H9 (cell line): Measurements from ENCODE around the gene PTK6. TPM values are rescaled to one million over a fixed set of nuclear protein-coding genes. Genes with fewer than 3 reads are reported as not detected.

Experiments used
- DNase-seq: peaks from one replicate; pipeline ENCODE4 v3.0.0-alpha.2; 2017
- H2AFZ ChIP-seq: one replicate; pipeline ENCODE4 v1.6.1; 2013; ENCODE audit warnings: mild to moderate bottlenecking, low read length, control low read depth, moderate library complexity
- H2AK5ac ChIP-seq: 2 replicates; pipeline ENCODE4 v1.6.1; 2013; ENCODE audit warnings: low read length, control low read depth, mixed read lengths; ENCODE audit not compliant: insufficient read length
- H2BK120ac ChIP-seq: one replicate; pipeline ENCODE4 v1.6.1; 2013; ENCODE audit warnings: low read depth, mild to moderate bottlenecking, low read length, control low read depth, inconsistent platforms; ENCODE audit not compliant: poor library complexity, severe bottlenecking
- H2BK12ac ChIP-seq: 2 replicates; pipeline ENCODE4 v1.6.1; 2013; ENCODE audit warnings: low read length, control low read depth, mixed read lengths, low read depth; ENCODE audit not compliant: insufficient read length
- H2BK15ac ChIP-seq: 2 replicates; pipeline ENCODE4 v1.6.1; 2013; ENCODE audit warnings: low read depth, low read length, control low read depth
- H2BK20ac ChIP-seq: one replicate; pipeline ENCODE4 v1.6.1; 2013; ENCODE audit warnings: low read depth, mild to moderate bottlenecking, low read length, control low read depth, inconsistent platforms; ENCODE audit not compliant: poor library complexity, severe bottlenecking
- H2BK5ac ChIP-seq: 2 replicates; pipeline ENCODE4 v1.6.1; 2013; ENCODE audit warnings: low read length, control low read depth, mixed read lengths; ENCODE audit not compliant: insufficient read length
- H3K14ac ChIP-seq: 2 replicates; pipeline ENCODE4 v1.6.1; 2013; ENCODE audit warnings: low read length, control low read depth; ENCODE audit not compliant: insufficient read depth
- H3K18ac ChIP-seq: 2 replicates; pipeline ENCODE4 v1.6.1; 2013; ENCODE audit warnings: low read depth, mild to moderate bottlenecking, mixed read lengths, low read length, control low read depth; ENCODE audit not compliant: insufficient read length
- H3K23ac ChIP-seq: 2 replicates; pipeline ENCODE4 v1.6.1; 2013; ENCODE audit warnings: low read length, control low read depth, mixed read lengths, low read depth; ENCODE audit not compliant: insufficient read length
- H3K23me2 ChIP-seq: 2 replicates; pipeline ENCODE4 v1.6.1; 2013; ENCODE audit warnings: low read depth, mild to moderate bottlenecking, mixed read lengths, low read length, control low read depth; ENCODE audit not compliant: insufficient read length, poor library complexity, severe bottlenecking
- H3K27ac ChIP-seq: 2 replicates; pipeline ENCODE4 v1.5.1; 2013; ENCODE audit warnings: low read length, control low read depth, mixed read lengths, low read depth; ENCODE audit not compliant: insufficient read length
- H3K27me3 ChIP-seq: 2 replicates; pipeline ENCODE4 v1.6.1; 2013; ENCODE audit warnings: low read length, control low read depth, inconsistent platforms; ENCODE audit not compliant: insufficient read depth
- H3K4ac ChIP-seq: 2 replicates; pipeline ENCODE4 v1.6.1; 2013; ENCODE audit warnings: low read depth, mild to moderate bottlenecking, control low read depth, inconsistent platforms, low read length, moderate library complexity
- H3K4me1 ChIP-seq: 2 replicates; pipeline ENCODE4 v1.6.1; 2013; ENCODE audit warnings: low read length, control low read depth, inconsistent platforms; ENCODE audit not compliant: insufficient read depth
- H3K4me2 ChIP-seq: 2 replicates; pipeline ENCODE4 v1.6.1; 2013; ENCODE audit warnings: low read length, control low read depth, mixed read lengths; ENCODE audit not compliant: insufficient read length, insufficient read depth
- H3K56ac ChIP-seq: 2 replicates; pipeline ENCODE4 v1.6.1; 2013; ENCODE audit warnings: low read depth, mild to moderate bottlenecking, mixed read lengths, low read length, control low read depth; ENCODE audit not compliant: insufficient read length
- H3K79me1 ChIP-seq: 2 replicates; pipeline ENCODE4 v1.6.1; 2013; ENCODE audit warnings: low read depth, mild to moderate bottlenecking, moderate library complexity, low read length, control low read depth, inconsistent platforms; ENCODE audit not compliant: insufficient read depth, poor library complexity, severe bottlenecking
- H3K79me2 ChIP-seq: 2 replicates; pipeline ENCODE4 v1.6.1; 2013; ENCODE audit warnings: low read length, control low read depth, inconsistent platforms; ENCODE audit not compliant: insufficient read depth
- H3K9ac ChIP-seq: 2 replicates; pipeline ENCODE4 v1.6.1; 2013; ENCODE audit warnings: low read length, control low read depth, mixed read lengths; ENCODE audit not compliant: insufficient read length; ENCODE audit errors: extremely low read depth
- H3K9me3 ChIP-seq: one replicate; pipeline ENCODE4 v1.6.1; 2013; ENCODE audit warnings: low read depth, low read length, inconsistent platforms; ENCODE audit not compliant: control insufficient read depth
- H3T11ph ChIP-seq: one replicate; pipeline ENCODE4 v1.6.1; 2013; ENCODE audit warnings: mild to moderate bottlenecking, low read length, control low read depth, inconsistent platforms
- H4K20me1 ChIP-seq: one replicate; pipeline ENCODE4 v1.6.1; 2013; ENCODE audit not compliant: control insufficient read depth, insufficient read length, insufficient read depth
- H4K5ac ChIP-seq: 2 replicates; pipeline ENCODE4 v1.6.1; 2013; ENCODE audit warnings: low read depth, mild to moderate bottlenecking, mixed read lengths, low read length, control low read depth; ENCODE audit not compliant: insufficient read length
- H4K8ac ChIP-seq: replicated peaks from 2 replicates; pipeline ENCODE4 v1.6.1; 2013; ENCODE audit warnings: low read length, control low read depth, mixed read lengths, low read depth; ENCODE audit not compliant: insufficient read length
- H4K91ac ChIP-seq: 2 replicates; pipeline ENCODE4 v1.6.1; 2013; ENCODE audit warnings: low read depth, mild to moderate bottlenecking, moderate library complexity, mixed read lengths, low read length, control low read depth; ENCODE audit not compliant: insufficient read length
- H3K27ac Mint-ChIP-seq, 3 experiments: 2 replicates in 2 of 3; 3 replicates in 1 of 3; pipeline ENCODE4 v1.8.0; 2020 to 2021; ENCODE audit warnings: mixed read lengths in 3 of 3, mild to moderate bottlenecking in 1 of 3, moderate library complexity in 1 of 3
- H3K27me3 Mint-ChIP-seq: 2 replicates; pipeline ENCODE4 v1.8.0; 2021; ENCODE audit warnings: low read depth, mild to moderate bottlenecking, moderate library complexity, mixed read lengths
- H3K36me3 Mint-ChIP-seq, 3 experiments: 2 replicates in 2 of 3; 3 replicates in 1 of 3; pipeline ENCODE4 v1.8.0; 2020 to 2021; ENCODE audit warnings: low read depth in 3 of 3, mixed read lengths in 3 of 3; ENCODE audit not compliant: insufficient read depth in 1 of 3
- H3K4me1 Mint-ChIP-seq, 2 experiments: 2 replicates each; pipeline ENCODE4 v1.8.0; 2020; ENCODE audit warnings: mixed read lengths in 2 of 2
- H3K4me3 Mint-ChIP-seq, 2 experiments: 2 replicates in 1 of 2; 3 replicates in 1 of 2; pipeline ENCODE4 v1.8.0; 2020 to 2021; ENCODE audit warnings: mild to moderate bottlenecking in 2 of 2, mixed read lengths in 2 of 2, moderate library complexity in 1 of 2
- H3K9me3 Mint-ChIP-seq, 2 experiments: 2 replicates in 1 of 2; 3 replicates in 1 of 2; pipeline ENCODE4 v1.8.0; 2020; ENCODE audit warnings: mild to moderate bottlenecking in 2 of 2, mixed read lengths in 2 of 2, moderate library complexity in 1 of 2
- WGBS: extraction: QIAGEN DNeasy Blood & Tissue Kit; methylation state at CpG from one replicate; pipeline ENCODE4 v1.1.7; 2013; ENCODE audit warnings: missing lambda C conversion rate, low lambda C conversion rate, mixed read lengths; ENCODE audit not compliant: insufficient read length; ENCODE audit errors: extremely low coverage; 5-methylcytosine and 5-hydroxymethylcytosine counted together
- total RNA-seq: library from RNA; stranded (reverse); gene quantifications from 2 replicates; pipeline ENCODE4 v1.2.1, GENCODE V29; 2021
- TF ChIP-seq, protein P1 (sequence below): fragments of 200-600 bp; sonication (generic); conservative IDR thresholded peaks from 3 replicates; pipeline ENCODE4 v1.8.0; 2021; ENCODE audit warnings: antibody characterized with exemption, mild to moderate bottlenecking

The PTK6 gene
- total RNA-seq, 1 experiment from 2014 or later, result 0.46 TPM

DNA sequence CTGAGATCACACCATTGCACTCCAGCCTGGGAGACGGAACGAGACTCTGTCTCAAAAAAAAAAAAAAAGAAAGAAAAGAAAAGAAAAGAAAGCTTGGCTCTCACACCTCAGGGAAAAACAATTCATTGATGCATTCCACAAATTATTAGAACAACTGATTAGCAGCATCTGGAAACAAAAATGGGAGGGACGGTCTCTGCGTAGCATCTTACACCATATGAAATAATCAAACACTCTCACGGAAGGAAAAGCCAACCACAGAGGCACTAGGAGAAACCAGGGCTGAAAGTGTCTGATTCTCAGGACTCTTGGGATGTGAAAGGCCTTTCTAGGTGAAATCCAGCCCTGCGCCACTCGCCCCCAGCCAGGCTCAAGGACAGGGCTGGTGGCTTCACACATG lies 39.1 kb upstream of the PTK6 start:
- Histone ChIP-seq H2BK120ac (no peak overlapping the region), H3K4ac (no peak overlapping the region), H3K27ac (no peak overlapping the region), H3K27me3 (no peaks in the 10 kb centered on the region), H3K23ac (no peak overlapping the region), H3K56ac (no peak overlapping the region), H4K20me1 (no peaks in the 10 kb centered on the region), H4K5ac (no peak overlapping the region), H2BK20ac (no peak overlapping the region), H2BK15ac (no peak overlapping the region), H3K9ac (no peak overlapping the region), H3T11ph (no peak overlapping the region), H2AK5ac (no peak overlapping the region), H3K18ac (no peak overlapping the region), H2AFZ (no peak overlapping the region), H3K4me2 (no peak overlapping the region), H3K9me3 (no peaks in the 10 kb centered on the region), H4K8ac (no peak overlapping the region), H3K14ac (no peak overlapping the region), H2BK5ac (no peak overlapping the region), H3K23me2 (peaks cover 4% of the 10 kb centered on the region), H3K79me2 (no peaks in the 10 kb centered on the region), H4K91ac (no peak overlapping the region), H3K79me1 (no peaks in the 10 kb centered on the region), H2BK12ac (no peak overlapping the region), H3K4me1 (no peaks in the 10 kb centered on the region)
- WGBS, result no CpG with 5 or more reads among the region's 7 CpGs
- TF ChIP-seq, protein P1, sequence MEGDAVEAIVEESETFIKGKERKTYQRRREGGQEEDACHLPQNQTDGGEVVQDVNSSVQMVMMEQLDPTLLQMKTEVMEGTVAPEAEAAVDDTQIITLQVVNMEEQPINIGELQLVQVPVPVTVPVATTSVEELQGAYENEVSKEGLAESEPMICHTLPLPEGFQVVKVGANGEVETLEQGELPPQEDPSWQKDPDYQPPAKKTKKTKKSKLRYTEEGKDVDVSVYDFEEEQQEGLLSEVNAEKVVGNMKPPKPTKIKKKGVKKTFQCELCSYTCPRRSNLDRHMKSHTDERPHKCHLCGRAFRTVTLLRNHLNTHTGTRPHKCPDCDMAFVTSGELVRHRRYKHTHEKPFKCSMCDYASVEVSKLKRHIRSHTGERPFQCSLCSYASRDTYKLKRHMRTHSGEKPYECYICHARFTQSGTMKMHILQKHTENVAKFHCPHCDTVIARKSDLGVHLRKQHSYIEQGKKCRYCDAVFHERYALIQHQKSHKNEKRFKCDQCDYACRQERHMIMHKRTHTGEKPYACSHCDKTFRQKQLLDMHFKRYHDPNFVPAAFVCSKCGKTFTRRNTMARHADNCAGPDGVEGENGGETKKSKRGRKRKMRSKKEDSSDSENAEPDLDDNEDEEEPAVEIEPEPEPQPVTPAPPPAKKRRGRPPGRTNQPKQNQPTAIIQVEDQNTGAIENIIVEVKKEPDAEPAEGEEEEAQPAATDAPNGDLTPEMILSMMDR, result no peak
- Mint-ChIP-seq H3K4me1 (peaks cover 4 to 13% of the 10 kb centered on the region in 2 experiments; a peak in 3 of 4 replicates), H3K9me3 (no peaks in the 10 kb centered on the region), H3K36me3 (no peaks in the 10 kb centered on the region), H3K27ac (no peak overlapping the region), H3K27me3 (no peaks in the 10 kb centered on the region; the same call in none of the 2 replicates), H3K4me3 (no peak overlapping the region)
- no peak for DNase-seq
